ENCODE results near the gene MRPL46. TPM values are rescaled to one million over a fixed set of nuclear protein-coding genes. Genes with fewer than 3 reads are reported as not detected.

The MRPL46 gene
- total RNA-seq, 2 donors from 2014 or later = 20.4 to 32.0 TPM

DNA sequence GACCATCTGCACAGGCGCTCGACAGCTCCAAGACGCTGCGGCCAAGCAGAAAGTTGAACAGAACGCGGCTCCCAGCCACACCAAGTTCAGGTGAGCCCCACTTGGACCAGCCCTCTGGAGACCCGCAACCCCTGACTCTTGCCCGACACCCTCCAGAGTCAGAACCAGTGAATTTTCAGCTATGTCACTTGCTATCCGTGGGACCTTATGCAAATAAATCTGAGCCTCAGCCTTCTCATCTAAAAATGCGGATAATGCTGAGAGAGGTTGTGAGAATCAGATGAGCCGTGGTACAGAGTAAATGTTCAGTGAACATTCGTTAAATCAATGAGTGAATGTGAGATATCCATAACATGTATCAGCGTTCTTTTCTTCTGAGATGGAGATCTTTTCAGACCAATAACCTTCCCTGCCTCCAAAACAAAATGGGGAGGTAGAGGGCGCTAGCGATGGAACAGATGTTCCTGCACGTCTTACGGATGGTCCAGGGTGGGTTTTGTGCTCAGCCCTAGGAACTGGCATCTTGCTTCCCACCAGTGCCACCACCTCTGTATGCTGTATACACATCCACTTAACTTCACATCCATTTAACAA is 844 bp upstream of the MRPL46 start:
- DNase-seq (ENCODE audit: low spot score) = no peak
- 3% methylated on average over 17 of the region's 17 CpGs for WGBS
- peak overlapping the region; percentile 66 to 84 for H3K4me3 ChIP-seq
- H3K27me3 ChIP-seq (replicated peaks; ENCODE audit: insufficient read depth) = no peaks in the 10 kb centered on the region
- H3K36me3 ChIP-seq = peaks cover 0 to 6% of the 10 kb centered on the region in 2 donors
- TF ChIP-seq POLR2AphosphoS5 (IDR thresholded peaks at IDR 0.05) (no peak), POLR2A (IDR thresholded peaks at IDR 0.05) (no peak)
- TF ChIP-seq, protein P1, sequence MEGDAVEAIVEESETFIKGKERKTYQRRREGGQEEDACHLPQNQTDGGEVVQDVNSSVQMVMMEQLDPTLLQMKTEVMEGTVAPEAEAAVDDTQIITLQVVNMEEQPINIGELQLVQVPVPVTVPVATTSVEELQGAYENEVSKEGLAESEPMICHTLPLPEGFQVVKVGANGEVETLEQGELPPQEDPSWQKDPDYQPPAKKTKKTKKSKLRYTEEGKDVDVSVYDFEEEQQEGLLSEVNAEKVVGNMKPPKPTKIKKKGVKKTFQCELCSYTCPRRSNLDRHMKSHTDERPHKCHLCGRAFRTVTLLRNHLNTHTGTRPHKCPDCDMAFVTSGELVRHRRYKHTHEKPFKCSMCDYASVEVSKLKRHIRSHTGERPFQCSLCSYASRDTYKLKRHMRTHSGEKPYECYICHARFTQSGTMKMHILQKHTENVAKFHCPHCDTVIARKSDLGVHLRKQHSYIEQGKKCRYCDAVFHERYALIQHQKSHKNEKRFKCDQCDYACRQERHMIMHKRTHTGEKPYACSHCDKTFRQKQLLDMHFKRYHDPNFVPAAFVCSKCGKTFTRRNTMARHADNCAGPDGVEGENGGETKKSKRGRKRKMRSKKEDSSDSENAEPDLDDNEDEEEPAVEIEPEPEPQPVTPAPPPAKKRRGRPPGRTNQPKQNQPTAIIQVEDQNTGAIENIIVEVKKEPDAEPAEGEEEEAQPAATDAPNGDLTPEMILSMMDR (IDR thresholded peaks at IDR 0.05) = no peak
- no peaks in the 10 kb centered on the region for H3K4me1 ChIP-seq (replicated peaks)
- H3K27ac ChIP-seq = peak overlapping the region; percentile 87 to 92
- intact Hi-C loops (cut with DNase I) = loop anchor here (5.0 kb wide), 1 partner anchor 429 kb away; the partner anchor contains the start of gene HAPLN3
- no peaks in the 10 kb centered on the region for H3K9me3 ChIP-seq

DNA sequence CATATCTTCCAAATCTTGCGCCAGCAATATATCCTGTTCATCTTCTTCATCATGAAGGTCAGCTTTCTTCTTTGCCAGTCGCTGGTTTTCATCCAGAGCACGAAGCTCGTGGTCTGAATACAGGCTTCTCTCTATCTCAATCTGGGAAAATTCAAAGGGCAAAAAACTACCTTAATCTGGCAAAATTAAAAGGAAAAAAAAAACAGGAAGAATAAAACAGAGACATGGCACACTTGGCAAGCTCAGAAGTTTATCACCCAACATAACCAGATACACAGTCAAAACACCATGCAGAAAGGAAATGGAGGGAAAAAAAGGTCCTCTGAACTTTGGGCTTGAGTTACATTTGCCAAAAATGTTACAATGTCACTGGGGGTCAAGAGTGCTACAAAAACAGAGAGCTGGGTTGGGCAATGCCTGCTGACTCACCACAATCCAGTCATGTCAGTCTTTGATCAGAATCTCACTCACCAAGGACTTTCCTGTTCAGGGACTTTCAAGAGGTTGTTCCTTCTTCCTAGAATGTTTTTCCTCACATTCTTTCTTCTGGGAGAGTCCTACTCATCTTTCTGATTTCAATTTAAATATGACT is 1.5 kb downstream of the MRPL46 start:
- H3K27ac ChIP-seq = no peak overlapping the region
- H3K4me1 ChIP-seq (replicated peaks) = no peaks in the 10 kb centered on the region
- TF ChIP-seq POLR2A (IDR thresholded peaks at IDR 0.05) = no peak
- TF ChIP-seq, protein P1 (IDR thresholded peaks at IDR 0.05) = no peak
- TF ChIP-seq POLR2AphosphoS5 (IDR thresholded peaks at IDR 0.05) = no peak
- WGBS = 95% methylated on average over 4 of the region's 4 CpGs
- DNase-seq (ENCODE audit: low spot score) = no peak
- H3K27me3 ChIP-seq (replicated peaks; ENCODE audit: insufficient read depth) = no peaks in the 10 kb centered on the region
- H3K4me3 ChIP-seq = no peak overlapping the region
- intact Hi-C loops (cut with DNase I) = loop anchor here (5.0 kb wide), 1 partner anchor 432 kb away; the partner anchor contains the start of gene HAPLN3
- H3K36me3 ChIP-seq = peaks cover 0 to 4% of the 10 kb centered on the region in 2 donors
- H3K9me3 ChIP-seq = no peaks in the 10 kb centered on the region

DNA sequence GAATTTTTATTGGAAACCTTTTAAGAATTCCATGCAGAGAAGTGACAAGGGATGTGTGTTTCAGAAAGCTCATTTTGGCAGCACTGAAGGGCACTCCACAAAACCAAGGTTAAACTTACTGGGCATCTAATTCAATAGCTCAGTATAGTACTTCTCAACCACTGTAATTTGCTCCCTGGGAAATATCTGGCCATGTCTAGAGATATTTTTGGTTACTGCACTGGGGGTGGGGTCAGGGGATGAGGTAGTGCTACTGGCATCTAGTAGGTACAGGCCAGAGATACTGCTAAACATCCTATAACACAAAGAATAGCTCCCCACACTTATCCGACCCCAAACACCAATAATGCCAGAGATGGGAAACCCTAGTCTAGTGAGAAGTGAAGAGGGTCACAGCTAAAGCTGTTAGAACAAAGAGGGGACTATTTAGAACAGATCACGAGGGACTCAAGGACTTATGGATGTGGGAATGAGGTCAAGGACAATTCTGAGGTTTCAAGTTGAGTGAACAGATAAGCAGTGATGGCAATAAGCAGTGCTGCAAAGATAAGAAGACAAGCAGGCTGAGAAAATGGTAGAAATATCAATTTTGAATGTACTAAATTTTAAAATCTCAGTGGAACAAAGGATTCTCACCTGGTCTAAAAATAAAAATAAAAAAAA is 3.2 kb downstream of the MRPL46 start:
- DNase-seq (ENCODE audit: low spot score) = no peak
- intact Hi-C loops (cut with DNase I) = no loop called here
- Histone ChIP-seq H3K27ac (no peak overlapping the region), H3K36me3 (peaks cover 0 to 4% of the 10 kb centered on the region in 2 donors), H3K4me3 (no peak overlapping the region), H3K27me3 (replicated peaks; ENCODE audit: insufficient read depth) (no peaks in the 10 kb centered on the region), H3K9me3 (no peaks in the 10 kb centered on the region), H3K4me1 (replicated peaks) (no peaks in the 10 kb centered on the region)
- WGBS = 81% methylated on average over 2 of the region's 2 CpGs
- TF ChIP-seq, protein P1 (IDR thresholded peaks at IDR 0.05) = no peak
- TF ChIP-seq POLR2AphosphoS5 (IDR thresholded peaks at IDR 0.05) = no peak
- no peak for TF ChIP-seq POLR2A (IDR thresholded peaks at IDR 0.05)

DNA sequence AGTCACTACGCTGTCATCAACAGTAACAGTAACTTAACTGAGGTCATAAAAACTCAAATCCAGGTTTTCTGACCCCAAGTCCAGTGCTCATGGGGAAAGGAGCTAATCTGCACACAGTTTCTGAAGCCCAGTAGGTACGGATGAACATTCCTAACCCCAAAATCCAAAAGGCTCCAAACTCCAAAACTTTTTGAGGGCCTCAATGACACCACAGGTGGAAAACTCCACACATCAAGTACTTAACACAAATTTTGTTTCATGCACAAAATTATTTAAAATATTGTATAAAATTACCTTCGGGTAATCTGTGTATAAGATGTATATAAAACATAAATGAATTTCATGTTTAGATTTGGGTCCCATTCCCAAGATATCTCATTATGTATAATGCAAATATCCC is 10.5 kb downstream of the MRPL46 start:
- Histone ChIP-seq H3K36me3 (no peaks in the 10 kb centered on the region), H3K4me1 (replicated peaks) (no peaks in the 10 kb centered on the region), H3K27ac (no peak overlapping the region), H3K27me3 (replicated peaks; ENCODE audit: insufficient read depth) (no peaks in the 10 kb centered on the region), H3K4me3 (no peak overlapping the region), H3K9me3 (no peaks in the 10 kb centered on the region)
- WGBS = 93% methylated on average over 3 of the region's 3 CpGs
- DNase-seq (ENCODE audit: low spot score) = no peak
- TF ChIP-seq POLR2A (IDR thresholded peaks at IDR 0.05) (no peak), POLR2AphosphoS5 (IDR thresholded peaks at IDR 0.05) (no peak)
- TF ChIP-seq, protein P1 (IDR thresholded peaks at IDR 0.05) = no peak
- intact Hi-C loops (cut with DNase I) = no loop called here
